Stimulated activated CD4-positive, alpha-beta T cell treated with anti-CD3 and anti-CD28 coated beads, Interleukin-2, amount 100 ng/mL, for 4 hours (primary cell): Measurements from ENCODE around the gene TMC6.
"Not testable (repeated sequence)": the region's sequence is repeated elsewhere in the genome, so short reads cannot be mapped to it uniquely, and the experiment has no call there.

Experiments used
- DNase-seq: peaks from one replicate; pipeline ENCODE4 v3.0.0-alpha.2; 2020; ENCODE audit warnings: low read depth

TMC6 gene

GRCh38 chr17:78159575-78160158 is 31.1 kb upstream of the TMC6 start:
- no peak for DNase-seq

- DNase-seq = no peak
Measured at GRCh38 chr17:78154903-78155811, 26.6 kb upstream of the TMC6 start.

DNA sequence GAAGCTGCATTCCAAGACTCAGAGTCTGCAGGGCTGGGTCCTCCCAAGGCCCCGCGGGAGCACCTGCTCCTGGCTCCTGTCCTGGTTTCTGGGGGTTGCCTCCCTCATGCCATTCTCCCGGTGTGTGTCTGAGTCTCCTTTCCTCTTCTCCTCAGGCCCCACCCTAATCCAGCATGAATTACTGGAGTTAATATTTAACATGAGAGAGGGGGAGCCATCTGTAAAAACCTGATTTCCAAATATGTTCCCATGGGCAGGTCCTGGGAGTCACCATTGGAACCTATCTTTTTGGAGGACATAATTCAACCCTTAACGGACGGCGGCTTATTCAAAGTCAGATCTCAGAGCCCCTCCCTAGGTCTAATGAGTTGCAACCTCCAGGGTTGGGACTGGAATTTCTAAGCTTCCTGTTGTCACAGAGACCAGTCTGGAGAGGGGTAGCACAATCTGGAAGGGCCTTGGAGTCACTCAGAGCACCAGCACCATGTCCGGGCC is 23.0 kb upstream of the TMC6 start:
- DNase-seq = no peak

DNA sequence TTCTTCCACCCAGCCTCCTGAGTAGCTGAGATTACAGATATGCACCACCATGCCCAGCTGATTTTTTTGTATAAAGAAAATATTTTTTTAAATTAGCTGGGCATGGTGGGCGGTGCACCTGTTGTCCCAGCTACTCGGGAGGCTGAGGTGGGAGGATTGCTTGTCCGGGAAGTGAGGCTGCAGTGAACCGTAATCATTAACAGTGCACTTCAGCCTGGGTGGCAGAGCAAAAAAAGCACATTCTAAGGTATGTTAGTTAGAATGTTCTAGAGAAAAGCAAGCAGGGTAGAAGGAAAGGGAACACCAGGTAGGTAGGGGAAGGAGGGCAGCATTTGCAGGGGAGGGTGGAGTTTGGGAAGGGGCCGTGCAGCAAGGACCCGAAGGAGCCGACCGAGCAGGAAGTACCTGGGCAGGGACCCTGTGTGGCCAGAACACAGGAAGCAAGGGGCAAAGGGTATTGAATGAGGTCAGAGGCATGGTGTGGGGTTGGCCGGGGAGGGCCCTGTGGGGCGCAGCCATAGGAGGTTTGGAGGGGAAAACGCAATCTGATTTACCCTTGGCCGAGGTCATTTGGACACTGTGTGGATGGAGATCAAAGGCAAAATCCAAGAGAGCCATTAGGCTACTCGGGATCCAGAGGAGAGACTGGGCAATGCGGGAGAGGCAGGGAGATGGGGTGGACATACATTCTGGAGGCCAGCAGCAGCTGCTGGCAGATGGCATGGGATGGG is 19.9 kb upstream of the TMC6 start:
- no peak for DNase-seq

DNA sequence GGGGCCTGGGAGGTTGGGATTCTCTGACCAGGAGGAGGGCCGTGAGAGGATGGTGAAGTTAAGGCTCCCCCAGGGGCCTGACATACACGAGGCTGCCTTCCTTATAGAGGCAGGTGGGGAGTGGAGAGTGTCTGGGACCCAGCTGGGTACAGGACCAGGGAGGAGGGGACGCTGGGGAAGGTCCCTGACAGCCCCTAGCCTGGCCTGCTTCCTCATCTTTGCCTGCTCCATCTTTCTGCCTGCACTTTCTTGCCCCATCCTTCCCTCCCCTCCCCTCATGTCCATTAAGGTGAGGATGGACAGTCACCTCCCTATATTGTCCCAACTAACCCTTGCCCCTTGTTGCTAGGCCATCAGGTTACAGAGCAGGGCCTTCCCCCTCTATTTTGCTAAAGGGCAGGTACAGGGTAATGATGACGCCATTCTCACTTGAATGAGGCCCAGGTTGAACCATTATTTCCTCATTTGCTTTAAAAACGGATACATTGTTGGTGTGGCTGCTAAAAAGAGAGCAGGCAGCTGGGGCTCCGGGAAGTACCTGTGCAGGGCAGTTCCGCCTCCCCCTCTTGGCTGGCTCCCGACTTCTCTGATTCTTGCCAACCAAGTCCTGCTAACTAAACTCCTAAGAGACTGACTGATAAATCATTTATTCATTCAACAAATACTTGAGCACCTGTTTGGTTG is 18.9 kb upstream of the TMC6 start:
- no peak for DNase-seq

DNA sequence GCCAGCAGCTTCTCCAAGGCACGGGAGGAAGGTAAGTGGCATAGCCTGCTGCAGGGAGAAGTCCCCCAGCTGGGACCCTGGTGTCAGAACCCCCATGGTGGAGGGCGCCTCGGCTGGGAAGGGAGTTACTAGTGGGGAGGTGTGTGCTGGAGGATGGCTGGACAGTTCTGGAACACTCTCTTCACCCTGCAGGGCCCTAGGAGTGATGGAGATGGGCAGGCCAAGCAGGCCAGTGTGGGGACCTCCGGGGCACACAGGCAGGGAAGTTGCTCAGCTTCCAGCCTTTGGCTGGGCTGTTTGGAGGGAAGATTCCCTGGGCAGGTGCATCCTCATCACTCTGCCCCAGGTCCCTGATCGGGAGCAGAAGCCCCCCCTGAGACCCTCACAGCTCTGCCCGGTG is 18.3 kb upstream of the TMC6 start:
- DNase-seq = no peak

DNA sequence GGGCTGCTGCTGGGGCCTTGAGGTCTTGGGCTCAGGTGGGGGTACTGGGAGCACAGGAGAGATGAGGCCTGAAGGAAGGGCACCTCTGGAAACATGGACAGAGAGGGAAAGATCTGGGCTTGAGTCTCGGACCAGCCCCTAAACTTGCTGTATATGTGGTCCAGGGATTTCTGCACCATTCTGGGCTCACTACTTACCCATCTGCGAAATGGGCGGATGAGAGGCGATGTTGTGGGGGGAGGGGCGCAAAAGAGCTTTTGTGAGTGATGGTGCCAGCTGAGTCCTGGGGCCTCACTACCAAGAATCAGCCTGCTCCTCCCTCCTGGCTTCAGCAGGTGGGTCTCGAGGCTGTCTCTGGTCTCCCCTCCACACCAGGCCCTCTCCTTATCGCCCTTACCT is 17.9 kb upstream of the TMC6 start:
- DNase-seq = no peak

- no peak for DNase-seq
Measured at GRCh38 chr17:78144736-78145641, 16.4 kb upstream of the TMC6 start.

DNA sequence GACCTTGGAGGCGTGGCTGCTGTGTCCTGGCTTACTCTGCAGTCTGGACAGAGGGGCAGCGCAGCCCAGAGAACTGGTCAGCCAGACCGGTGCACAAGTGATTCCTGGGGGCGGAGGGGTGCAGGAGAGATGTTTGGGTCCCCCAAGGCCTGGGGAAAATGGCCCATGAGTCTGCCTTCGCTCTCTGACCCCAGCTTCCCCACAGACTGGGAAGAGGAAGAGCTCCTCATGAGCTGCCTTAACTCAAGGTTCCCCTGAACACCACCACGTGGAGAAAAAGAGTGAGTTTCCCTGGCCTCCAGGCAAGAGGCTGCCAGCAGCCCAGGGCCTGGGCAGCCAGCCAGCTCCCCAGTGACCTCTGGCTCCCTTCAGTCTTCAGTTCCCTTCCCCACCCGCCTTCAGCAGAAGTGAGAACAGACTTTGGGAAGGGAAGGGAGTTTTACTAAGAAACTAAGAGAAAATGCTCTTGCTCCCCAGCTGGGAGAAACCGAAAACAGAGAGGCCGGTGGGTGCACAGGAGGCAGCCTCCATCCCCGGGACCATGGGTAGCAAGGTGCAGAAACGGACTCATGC is 15.7 kb upstream of the TMC6 start:
- no peak for DNase-seq

- DNase-seq = no peak
Measured at GRCh38 chr17:78143214-78144146, 14.9 kb upstream of the TMC6 start.

- DNase-seq = no peak
Measured at GRCh38 chr17:78142119-78142861, 13.7 kb upstream of the TMC6 start.

DNA sequence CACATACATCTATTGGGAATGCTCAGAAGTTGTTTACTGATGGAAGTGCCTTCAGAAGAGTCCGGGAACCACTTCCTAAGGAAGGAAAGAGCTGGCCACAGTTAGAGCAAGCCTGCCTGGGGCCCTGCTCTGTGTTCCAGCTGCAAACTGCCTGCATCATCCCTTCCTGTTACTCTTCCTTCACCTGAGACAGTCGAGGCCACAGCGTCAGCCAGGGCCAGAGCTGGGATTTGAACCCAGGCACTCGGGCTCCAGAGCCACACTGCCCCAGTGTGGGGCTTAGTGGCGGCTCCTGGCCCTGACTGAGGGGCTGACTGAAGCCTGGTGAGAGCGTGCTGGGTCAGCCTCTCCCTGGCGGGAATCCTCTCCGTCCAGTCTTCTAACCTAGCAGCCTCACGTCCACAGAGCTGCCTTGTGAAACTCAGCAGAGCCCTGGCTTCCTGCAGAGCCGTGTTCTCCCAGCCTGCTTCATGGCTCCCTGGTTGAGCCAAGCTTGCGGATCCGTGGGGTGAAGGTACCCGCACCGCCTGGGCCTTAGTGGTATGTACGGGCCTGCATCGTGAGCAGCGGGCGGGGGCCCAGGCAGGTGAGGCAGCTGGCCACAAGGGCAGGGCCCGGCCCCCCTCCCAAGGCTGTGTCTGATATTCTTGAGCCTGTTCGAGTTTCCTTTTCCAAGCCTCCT is 13.0 kb upstream of the TMC6 start:
- no peak for DNase-seq

DNA sequence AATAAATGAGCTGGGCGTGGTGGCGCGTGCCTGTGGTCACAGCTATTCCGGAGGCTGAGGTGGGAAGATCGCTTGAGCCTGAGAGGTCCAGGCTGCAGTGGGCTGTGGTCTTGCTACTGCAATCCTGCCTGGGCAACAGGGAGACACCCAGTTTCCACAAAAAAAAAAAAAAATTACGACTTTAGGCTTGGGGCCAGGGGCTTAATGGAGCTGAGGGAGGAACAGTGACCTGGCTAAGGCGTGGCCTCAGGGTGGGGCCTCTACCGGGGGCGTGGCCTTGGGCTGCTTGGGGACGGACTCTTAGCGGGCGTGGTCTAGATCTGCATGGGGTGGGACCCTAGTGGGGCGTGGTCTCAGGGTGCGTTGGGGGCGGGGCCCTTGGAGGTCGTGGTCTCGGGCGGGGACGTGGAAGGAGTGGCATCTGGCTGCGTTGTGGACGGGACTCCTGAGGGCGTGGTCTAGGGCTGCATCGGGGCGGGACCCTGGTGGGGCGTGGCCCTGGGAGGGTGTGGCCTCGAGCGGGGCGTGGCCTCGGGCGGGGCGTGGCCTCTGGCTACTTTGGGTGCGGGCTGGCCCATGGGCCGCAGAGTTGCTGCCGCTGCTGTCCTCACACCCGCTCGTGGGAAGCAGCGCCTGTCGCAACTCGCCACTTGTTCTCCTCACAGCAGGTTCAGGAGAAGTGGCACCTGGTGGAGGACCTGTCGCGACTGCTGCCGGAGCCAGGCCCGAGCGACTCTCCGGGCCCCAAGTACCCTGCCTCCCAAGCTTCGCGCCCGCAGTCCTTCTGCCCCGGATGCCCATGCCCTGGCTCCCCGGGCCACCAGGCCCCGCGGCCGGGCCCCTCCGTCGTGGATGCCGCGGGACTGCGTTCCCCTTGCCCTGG is 11.9 kb upstream of the TMC6 start:
- DNase-seq = peak; percentile 85

DNA sequence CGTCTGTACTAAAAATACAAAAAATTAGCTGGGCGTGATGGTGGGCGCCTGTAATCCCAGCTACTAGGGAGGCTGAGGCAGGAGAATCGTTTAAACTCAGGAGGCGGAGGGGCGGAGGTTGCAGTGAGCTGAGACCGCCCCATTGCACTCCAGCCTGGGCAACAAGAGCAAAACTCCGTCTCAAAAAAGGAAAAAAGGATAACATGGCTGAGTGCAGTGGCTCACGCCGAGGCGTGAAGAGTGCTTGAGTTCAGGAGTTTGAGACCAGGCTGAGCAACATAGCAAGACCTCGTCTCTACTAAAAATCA is 11.3 kb upstream of the TMC6 start:
- not testable (repeated sequence) for DNase-seq

- no peak for DNase-seq
Measured at GRCh38 chr17:78138204-78139060, 9.9 kb upstream of the TMC6 start.

DNA sequence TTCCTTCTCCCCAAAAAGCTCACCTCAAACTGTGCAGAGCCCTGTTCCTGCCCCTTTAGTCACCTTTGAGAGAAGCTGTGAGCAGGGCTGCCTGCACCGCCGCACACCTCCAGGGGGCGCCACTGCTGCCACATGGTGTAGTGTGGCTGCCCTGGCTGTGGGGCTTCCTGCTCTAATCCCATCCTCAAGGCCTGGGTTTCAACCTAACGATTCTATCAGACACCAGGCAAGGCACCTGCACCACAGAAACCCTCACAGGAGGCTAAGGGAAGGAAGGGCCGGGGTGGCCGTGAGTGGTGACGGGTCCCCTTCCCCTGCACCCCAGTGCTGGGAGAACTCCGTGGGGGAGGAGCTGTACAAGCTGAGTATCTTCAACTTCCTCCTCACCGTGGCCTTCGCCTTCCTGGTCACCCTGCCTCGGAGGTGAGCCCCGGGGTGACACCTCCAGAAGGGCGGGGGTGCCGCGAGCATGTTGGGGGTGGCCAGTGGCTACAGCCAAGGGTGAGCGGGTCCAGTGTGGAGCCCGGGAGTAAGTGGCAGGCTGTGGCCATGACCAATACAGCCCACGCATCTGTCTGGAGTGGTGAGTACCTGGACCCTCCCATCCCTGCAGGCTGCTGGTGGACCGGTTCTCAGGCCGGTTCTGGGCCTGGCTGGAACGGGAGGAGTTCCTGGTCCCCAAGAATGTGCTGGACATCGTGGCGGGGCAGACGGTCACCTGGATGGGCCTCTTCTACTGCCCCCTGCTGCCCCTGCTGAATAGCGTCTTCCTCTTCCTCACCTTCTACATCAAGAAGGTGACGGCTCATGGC is 9.0 kb upstream of the TMC6 start:
- DNase-seq = no peak
